Hepatocyte (in vitro differentiated cells): ENCODE measurements around the gene EREG.

ENCODE experiments used
- EZH2 ChIP-seq: fragments of 200-600 bp; sonication (generic); IDR thresholded peaks from 2 replicates; pipeline ENCODE4 v1.6.1; 2016; ENCODE audit warnings: antibody characterized with exemption, mild to moderate bottlenecking, borderline replicate concordance
- TF ChIP-seq, protein P1 (sequence below): fragments of 200-600 bp; sonication (generic); IDR thresholded peaks from 2 replicates; pipeline ENCODE4 v1.5.1; 2016; ENCODE audit warnings: antibody characterized with exemption, mild to moderate bottlenecking; ENCODE audit not compliant: poor library complexity

DNA sequence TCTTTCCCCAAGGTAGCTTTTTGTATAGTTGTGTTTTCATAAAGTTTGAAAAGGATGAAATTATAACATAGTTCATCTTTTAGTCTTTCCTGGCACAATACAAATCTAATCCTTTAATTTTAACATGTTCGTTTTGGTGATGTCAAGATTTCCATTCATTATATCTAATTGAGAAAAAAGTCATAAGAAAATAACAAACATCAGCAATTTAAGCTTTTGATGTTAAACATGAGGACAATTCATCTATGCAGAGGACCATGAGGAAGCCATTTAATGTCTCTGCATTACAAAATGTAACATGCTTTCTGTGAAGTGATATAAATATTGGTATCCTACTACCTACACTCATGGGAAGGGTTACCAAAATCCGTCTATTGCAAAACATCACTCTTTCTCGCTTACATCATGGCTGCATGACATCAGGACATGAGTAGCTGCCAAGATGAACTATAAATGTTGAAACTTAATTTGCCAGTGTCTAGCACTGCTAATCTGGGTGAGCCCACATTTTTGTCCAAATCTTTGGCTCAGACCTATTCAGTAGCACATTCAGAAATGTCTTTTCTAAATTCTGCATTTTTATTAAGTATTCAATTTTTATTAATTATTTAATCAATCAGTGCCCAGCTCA, 47.2 kb upstream of the EREG start:
- TF ChIP-seq, protein P1, sequence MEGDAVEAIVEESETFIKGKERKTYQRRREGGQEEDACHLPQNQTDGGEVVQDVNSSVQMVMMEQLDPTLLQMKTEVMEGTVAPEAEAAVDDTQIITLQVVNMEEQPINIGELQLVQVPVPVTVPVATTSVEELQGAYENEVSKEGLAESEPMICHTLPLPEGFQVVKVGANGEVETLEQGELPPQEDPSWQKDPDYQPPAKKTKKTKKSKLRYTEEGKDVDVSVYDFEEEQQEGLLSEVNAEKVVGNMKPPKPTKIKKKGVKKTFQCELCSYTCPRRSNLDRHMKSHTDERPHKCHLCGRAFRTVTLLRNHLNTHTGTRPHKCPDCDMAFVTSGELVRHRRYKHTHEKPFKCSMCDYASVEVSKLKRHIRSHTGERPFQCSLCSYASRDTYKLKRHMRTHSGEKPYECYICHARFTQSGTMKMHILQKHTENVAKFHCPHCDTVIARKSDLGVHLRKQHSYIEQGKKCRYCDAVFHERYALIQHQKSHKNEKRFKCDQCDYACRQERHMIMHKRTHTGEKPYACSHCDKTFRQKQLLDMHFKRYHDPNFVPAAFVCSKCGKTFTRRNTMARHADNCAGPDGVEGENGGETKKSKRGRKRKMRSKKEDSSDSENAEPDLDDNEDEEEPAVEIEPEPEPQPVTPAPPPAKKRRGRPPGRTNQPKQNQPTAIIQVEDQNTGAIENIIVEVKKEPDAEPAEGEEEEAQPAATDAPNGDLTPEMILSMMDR = no peak
- no peak for TF ChIP-seq EZH2
